ENCODE results near the gene LITAFD.

DNA sequence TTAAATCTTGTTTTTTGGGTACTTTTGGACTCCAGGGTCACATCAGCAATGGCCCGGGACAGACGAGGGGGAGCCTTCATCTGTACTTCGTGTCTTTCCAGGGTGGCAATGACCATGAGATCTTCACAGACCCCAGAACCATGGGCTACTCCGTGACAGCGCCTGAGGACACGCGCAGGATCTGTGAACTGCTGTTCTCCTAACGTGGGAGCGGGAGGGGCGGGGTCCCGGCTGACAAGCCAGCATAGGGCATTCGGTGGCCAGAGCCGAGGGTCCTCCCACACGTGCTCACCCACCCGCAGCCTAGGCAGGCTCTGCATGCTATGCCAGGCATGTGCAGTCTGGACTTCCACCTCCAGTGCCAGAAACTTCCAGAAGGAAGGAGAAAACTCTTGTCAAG is 34.5 kb upstream of the LITAFD start:
- no peak for TF ChIP-seq REST (IDR thresholded peaks at IDR 0.05; ENCODE audit: low read depth)
- no peak for TF ChIP-seq YY1 (IDR thresholded peaks at IDR 0.05; ENCODE audit: extremely low read depth, insufficient replicate concordance, low read depth, low read length)
- no peak for TF ChIP-seq CEBPB (IDR thresholded peaks at IDR 0.05; ENCODE audit: low read depth)
